H9 (cell line): ENCODE data around the gene CES2. TPM values are rescaled to one million over a fixed set of nuclear protein-coding genes. Genes with fewer than 3 reads are reported as not detected.

Experiments
- DNase-seq: peaks from one replicate; pipeline ENCODE4 v3.0.0-alpha.2; 2017
- H2AFZ ChIP-seq: one replicate; pipeline ENCODE4 v1.6.1; 2013; ENCODE audit warnings: mild to moderate bottlenecking, low read length, control low read depth, moderate library complexity
- H2AK5ac ChIP-seq: 2 replicates; pipeline ENCODE4 v1.6.1; 2013; ENCODE audit warnings: low read length, control low read depth, mixed read lengths; ENCODE audit not compliant: insufficient read length
- H2BK120ac ChIP-seq: one replicate; pipeline ENCODE4 v1.6.1; 2013; ENCODE audit warnings: low read depth, mild to moderate bottlenecking, low read length, control low read depth, inconsistent platforms; ENCODE audit not compliant: poor library complexity, severe bottlenecking
- H2BK12ac ChIP-seq: 2 replicates; pipeline ENCODE4 v1.6.1; 2013; ENCODE audit warnings: low read length, control low read depth, mixed read lengths, low read depth; ENCODE audit not compliant: insufficient read length
- H2BK15ac ChIP-seq: 2 replicates; pipeline ENCODE4 v1.6.1; 2013; ENCODE audit warnings: low read depth, low read length, control low read depth
- H2BK20ac ChIP-seq: one replicate; pipeline ENCODE4 v1.6.1; 2013; ENCODE audit warnings: low read depth, mild to moderate bottlenecking, low read length, control low read depth, inconsistent platforms; ENCODE audit not compliant: poor library complexity, severe bottlenecking
- H2BK5ac ChIP-seq: 2 replicates; pipeline ENCODE4 v1.6.1; 2013; ENCODE audit warnings: low read length, control low read depth, mixed read lengths; ENCODE audit not compliant: insufficient read length
- H3K14ac ChIP-seq: 2 replicates; pipeline ENCODE4 v1.6.1; 2013; ENCODE audit warnings: low read length, control low read depth; ENCODE audit not compliant: insufficient read depth
- H3K18ac ChIP-seq: 2 replicates; pipeline ENCODE4 v1.6.1; 2013; ENCODE audit warnings: low read depth, mild to moderate bottlenecking, mixed read lengths, low read length, control low read depth; ENCODE audit not compliant: insufficient read length
- H3K23ac ChIP-seq: 2 replicates; pipeline ENCODE4 v1.6.1; 2013; ENCODE audit warnings: low read length, control low read depth, mixed read lengths, low read depth; ENCODE audit not compliant: insufficient read length
- H3K23me2 ChIP-seq: 2 replicates; pipeline ENCODE4 v1.6.1; 2013; ENCODE audit warnings: low read depth, mild to moderate bottlenecking, mixed read lengths, low read length, control low read depth; ENCODE audit not compliant: insufficient read length, poor library complexity, severe bottlenecking
- H3K27ac ChIP-seq: 2 replicates; pipeline ENCODE4 v1.5.1; 2013; ENCODE audit warnings: low read length, control low read depth, mixed read lengths, low read depth; ENCODE audit not compliant: insufficient read length
- H3K27me3 ChIP-seq: 2 replicates; pipeline ENCODE4 v1.6.1; 2013; ENCODE audit warnings: low read length, control low read depth, inconsistent platforms; ENCODE audit not compliant: insufficient read depth
- H3K4ac ChIP-seq: 2 replicates; pipeline ENCODE4 v1.6.1; 2013; ENCODE audit warnings: low read depth, mild to moderate bottlenecking, control low read depth, inconsistent platforms, low read length, moderate library complexity
- H3K4me1 ChIP-seq: 2 replicates; pipeline ENCODE4 v1.6.1; 2013; ENCODE audit warnings: low read length, control low read depth, inconsistent platforms; ENCODE audit not compliant: insufficient read depth
- H3K4me2 ChIP-seq: 2 replicates; pipeline ENCODE4 v1.6.1; 2013; ENCODE audit warnings: low read length, control low read depth, mixed read lengths; ENCODE audit not compliant: insufficient read length, insufficient read depth
- H3K56ac ChIP-seq: 2 replicates; pipeline ENCODE4 v1.6.1; 2013; ENCODE audit warnings: low read depth, mild to moderate bottlenecking, mixed read lengths, low read length, control low read depth; ENCODE audit not compliant: insufficient read length
- H3K79me1 ChIP-seq: 2 replicates; pipeline ENCODE4 v1.6.1; 2013; ENCODE audit warnings: low read depth, mild to moderate bottlenecking, moderate library complexity, low read length, control low read depth, inconsistent platforms; ENCODE audit not compliant: insufficient read depth, poor library complexity, severe bottlenecking
- H3K79me2 ChIP-seq: 2 replicates; pipeline ENCODE4 v1.6.1; 2013; ENCODE audit warnings: low read length, control low read depth, inconsistent platforms; ENCODE audit not compliant: insufficient read depth
- H3K9ac ChIP-seq: 2 replicates; pipeline ENCODE4 v1.6.1; 2013; ENCODE audit warnings: low read length, control low read depth, mixed read lengths; ENCODE audit not compliant: insufficient read length; ENCODE audit errors: extremely low read depth
- H3K9me3 ChIP-seq: one replicate; pipeline ENCODE4 v1.6.1; 2013; ENCODE audit warnings: low read depth, low read length, inconsistent platforms; ENCODE audit not compliant: control insufficient read depth
- H3T11ph ChIP-seq: one replicate; pipeline ENCODE4 v1.6.1; 2013; ENCODE audit warnings: mild to moderate bottlenecking, low read length, control low read depth, inconsistent platforms
- H4K20me1 ChIP-seq: one replicate; pipeline ENCODE4 v1.6.1; 2013; ENCODE audit not compliant: control insufficient read depth, insufficient read length, insufficient read depth
- H4K5ac ChIP-seq: 2 replicates; pipeline ENCODE4 v1.6.1; 2013; ENCODE audit warnings: low read depth, mild to moderate bottlenecking, mixed read lengths, low read length, control low read depth; ENCODE audit not compliant: insufficient read length
- H4K8ac ChIP-seq: replicated peaks from 2 replicates; pipeline ENCODE4 v1.6.1; 2013; ENCODE audit warnings: low read length, control low read depth, mixed read lengths, low read depth; ENCODE audit not compliant: insufficient read length
- H4K91ac ChIP-seq: 2 replicates; pipeline ENCODE4 v1.6.1; 2013; ENCODE audit warnings: low read depth, mild to moderate bottlenecking, moderate library complexity, mixed read lengths, low read length, control low read depth; ENCODE audit not compliant: insufficient read length
- H3K27ac Mint-ChIP-seq, 3 experiments: 2 replicates in 2 of 3; 3 replicates in 1 of 3; pipeline ENCODE4 v1.8.0; 2020 to 2021; ENCODE audit warnings: mixed read lengths in 3 of 3, mild to moderate bottlenecking in 1 of 3, moderate library complexity in 1 of 3
- H3K27me3 Mint-ChIP-seq: 2 replicates; pipeline ENCODE4 v1.8.0; 2021; ENCODE audit warnings: low read depth, mild to moderate bottlenecking, moderate library complexity, mixed read lengths
- H3K36me3 Mint-ChIP-seq, 3 experiments: 2 replicates in 2 of 3; 3 replicates in 1 of 3; pipeline ENCODE4 v1.8.0; 2020 to 2021; ENCODE audit warnings: low read depth in 3 of 3, mixed read lengths in 3 of 3; ENCODE audit not compliant: insufficient read depth in 1 of 3
- H3K4me1 Mint-ChIP-seq, 2 experiments: 2 replicates each; pipeline ENCODE4 v1.8.0; 2020; ENCODE audit warnings: mixed read lengths in 2 of 2
- H3K4me3 Mint-ChIP-seq, 2 experiments: 2 replicates in 1 of 2; 3 replicates in 1 of 2; pipeline ENCODE4 v1.8.0; 2020 to 2021; ENCODE audit warnings: mild to moderate bottlenecking in 2 of 2, mixed read lengths in 2 of 2, moderate library complexity in 1 of 2
- H3K9me3 Mint-ChIP-seq, 2 experiments: 2 replicates in 1 of 2; 3 replicates in 1 of 2; pipeline ENCODE4 v1.8.0; 2020; ENCODE audit warnings: mild to moderate bottlenecking in 2 of 2, mixed read lengths in 2 of 2, moderate library complexity in 1 of 2
- WGBS: extraction: QIAGEN DNeasy Blood & Tissue Kit; methylation state at CpG from one replicate; pipeline ENCODE4 v1.1.7; 2013; ENCODE audit warnings: missing lambda C conversion rate, low lambda C conversion rate, mixed read lengths; ENCODE audit not compliant: insufficient read length; ENCODE audit errors: extremely low coverage; 5-methylcytosine and 5-hydroxymethylcytosine counted together
- total RNA-seq: library from RNA; stranded (reverse); gene quantifications from 2 replicates; pipeline ENCODE4 v1.2.1, GENCODE V29; 2021
- TF ChIP-seq, protein P1 (sequence below): fragments of 200-600 bp; sonication (generic); conservative IDR thresholded peaks from 3 replicates; pipeline ENCODE4 v1.8.0; 2021; ENCODE audit warnings: antibody characterized with exemption, mild to moderate bottlenecking

CES2 gene
- total RNA-seq, 1 experiment from 2014 or later: 28.2 TPM

DNA sequence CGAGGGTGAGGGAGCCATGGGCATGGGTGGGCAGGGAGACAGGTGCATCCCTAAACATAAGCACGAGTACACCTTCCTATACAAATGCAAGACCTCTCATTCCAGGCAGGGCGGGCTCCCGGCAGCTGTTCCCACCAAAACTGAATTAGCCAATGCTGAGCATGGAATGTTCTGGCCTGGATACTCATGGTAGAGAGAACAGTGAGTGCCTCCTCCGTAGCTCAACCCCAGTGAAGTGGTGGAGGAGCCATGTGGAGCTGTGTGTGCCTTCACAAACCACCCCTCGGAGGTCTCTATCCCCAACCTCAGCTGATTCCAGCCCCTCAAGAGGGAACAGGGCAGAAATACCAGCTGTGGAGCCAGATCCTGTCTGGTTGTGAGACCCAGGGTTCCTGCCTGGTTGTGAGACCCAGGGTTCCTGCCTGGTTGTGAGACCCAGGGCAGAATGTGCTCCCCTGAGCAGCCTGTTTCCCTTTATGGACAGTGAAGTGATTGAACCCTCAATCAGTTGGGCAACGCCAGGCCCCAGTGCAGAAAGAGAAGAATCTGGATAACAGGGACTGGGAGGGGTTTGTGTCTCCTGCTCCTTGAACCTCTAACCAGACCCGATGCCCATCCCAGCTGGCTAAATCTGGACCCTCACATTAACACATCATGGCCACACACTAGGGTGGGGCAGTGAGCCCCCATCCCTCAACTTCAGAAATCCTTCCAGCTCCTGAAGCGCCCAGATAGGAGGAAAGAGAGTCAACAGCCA lies 14.2 kb upstream of the CES2 start:
- no peak overlapping the region for H4K91ac ChIP-seq
- TF ChIP-seq, protein P1, sequence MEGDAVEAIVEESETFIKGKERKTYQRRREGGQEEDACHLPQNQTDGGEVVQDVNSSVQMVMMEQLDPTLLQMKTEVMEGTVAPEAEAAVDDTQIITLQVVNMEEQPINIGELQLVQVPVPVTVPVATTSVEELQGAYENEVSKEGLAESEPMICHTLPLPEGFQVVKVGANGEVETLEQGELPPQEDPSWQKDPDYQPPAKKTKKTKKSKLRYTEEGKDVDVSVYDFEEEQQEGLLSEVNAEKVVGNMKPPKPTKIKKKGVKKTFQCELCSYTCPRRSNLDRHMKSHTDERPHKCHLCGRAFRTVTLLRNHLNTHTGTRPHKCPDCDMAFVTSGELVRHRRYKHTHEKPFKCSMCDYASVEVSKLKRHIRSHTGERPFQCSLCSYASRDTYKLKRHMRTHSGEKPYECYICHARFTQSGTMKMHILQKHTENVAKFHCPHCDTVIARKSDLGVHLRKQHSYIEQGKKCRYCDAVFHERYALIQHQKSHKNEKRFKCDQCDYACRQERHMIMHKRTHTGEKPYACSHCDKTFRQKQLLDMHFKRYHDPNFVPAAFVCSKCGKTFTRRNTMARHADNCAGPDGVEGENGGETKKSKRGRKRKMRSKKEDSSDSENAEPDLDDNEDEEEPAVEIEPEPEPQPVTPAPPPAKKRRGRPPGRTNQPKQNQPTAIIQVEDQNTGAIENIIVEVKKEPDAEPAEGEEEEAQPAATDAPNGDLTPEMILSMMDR: no peak
- H3K23ac ChIP-seq: no peak overlapping the region
- H3K27me3 ChIP-seq: peaks cover 12% of the 10 kb centered on the region; the same call in 1 of the 2 replicates
- H3K14ac ChIP-seq: no peak overlapping the region
- H3K79me2 ChIP-seq: no peaks in the 10 kb centered on the region
- H3K56ac ChIP-seq: no peak overlapping the region
- H3K4ac ChIP-seq: no peak overlapping the region
- H2BK5ac ChIP-seq: no peak overlapping the region
- no peaks in the 10 kb centered on the region for H3K4me1 ChIP-seq
- WGBS: no CpG with 5 or more reads among the region's 9 CpGs
- no peak overlapping the region for H3K9ac ChIP-seq
- no peak overlapping the region for H4K8ac ChIP-seq
- no peak overlapping the region for H4K5ac ChIP-seq
- peaks cover 0 to 7% of the 10 kb centered on the region in 2 experiments; a peak in 2 of 4 replicates for H3K4me1 Mint-ChIP-seq
- no peak overlapping the region for H3K4me3 Mint-ChIP-seq
- no peak overlapping the region for H2BK15ac ChIP-seq
- no peak overlapping the region for H3K4me2 ChIP-seq
- no peaks in the 10 kb centered on the region for H4K20me1 ChIP-seq
- peaks cover 5% of the 10 kb centered on the region for H3K23me2 ChIP-seq
- no peak overlapping the region for H2BK120ac ChIP-seq
- H2BK12ac ChIP-seq: no peak overlapping the region
- H3K9me3 ChIP-seq: no peaks in the 10 kb centered on the region
- no peak overlapping the region for H3K27ac Mint-ChIP-seq
- no peak overlapping the region for H2AFZ ChIP-seq
- H3K36me3 Mint-ChIP-seq: no peaks in the 10 kb centered on the region; a peak in 1 of 7 replicates
- DNase-seq: no peak
- H3K9me3 Mint-ChIP-seq: no peaks in the 10 kb centered on the region; a peak in 1 of 5 replicates
- no peak overlapping the region for H3K18ac ChIP-seq
- H2BK20ac ChIP-seq: no peak overlapping the region
- no peak overlapping the region for H2AK5ac ChIP-seq
- no peak overlapping the region for H3T11ph ChIP-seq
- H3K27me3 Mint-ChIP-seq: peaks cover 64% of the 10 kb centered on the region
- H3K27ac ChIP-seq: no peak overlapping the region
- no peaks in the 10 kb centered on the region for H3K79me1 ChIP-seq
